Measurements from ENCODE around the gene UBE2R2. TPM values are rescaled to one million over a fixed set of nuclear protein-coding genes. Genes with fewer than 3 reads are reported as not detected.

The UBE2R2 gene
- total RNA-seq, 1 experiment from 2014 or later, result 14.1 TPM

GRCh38 chr9:33884856-33885701 lies 68.1 kb downstream of the UBE2R2 start:
- peak; percentile 46 for DNase-seq (ENCODE audit: low spot score)

GRCh38 chr9:33885948-33886347 lies 69.0 kb downstream of the UBE2R2 start:
- no peak for DNase-seq (ENCODE audit: low spot score)

GRCh38 chr9:33893861-33894260 lies 76.9 kb downstream of the UBE2R2 start:
- no peak for DNase-seq (ENCODE audit: low spot score)

GRCh38 chr9:33894316-33894715 lies 77.4 kb downstream of the UBE2R2 start:
- no peak for DNase-seq (ENCODE audit: low spot score)

- DNase-seq (ENCODE audit: low spot score), result no peak
These were observed 86.3 kb downstream of the UBE2R2 start for GRCh38 chr9:33903157-33903780.

GRCh38 chr9:33905137-33905536 lies 88.2 kb downstream of the UBE2R2 start:
- DNase-seq (ENCODE audit: low spot score), result no peak

- DNase-seq (ENCODE audit: low spot score), result no peak
These were observed 89.8 kb downstream of the UBE2R2 start for GRCh38 chr9:33906769-33907168.

- DNase-seq (ENCODE audit: low spot score), result no peak
These were observed 90.4 kb downstream of the UBE2R2 start for GRCh38 chr9:33907347-33907746.

- no peak for DNase-seq (ENCODE audit: low spot score)
These were observed 91.2 kb downstream of the UBE2R2 start for GRCh38 chr9:33908114-33908513.

- no peak for DNase-seq (ENCODE audit: low spot score)
These were observed 91.8 kb downstream of the UBE2R2 start for GRCh38 chr9:33908749-33909148.

- DNase-seq (ENCODE audit: low spot score), result no peak
These were observed 96.6 kb downstream of the UBE2R2 start for GRCh38 chr9:33913541-33913940.

GRCh38 chr9:33914887-33915628 lies 98.1 kb downstream of the UBE2R2 start:
- DNase-seq (ENCODE audit: low spot score), result no peak

GRCh38 chr9:33917036-33917435 lies 100.1 kb downstream of the UBE2R2 start:
- no peak for DNase-seq (ENCODE audit: low spot score)

GRCh38 chr9:33919276-33919897 lies 102.4 kb downstream of the UBE2R2 start:
- DNase-seq (ENCODE audit: low spot score), result no peak

GRCh38 chr9:33921967-33922895 lies 105.3 kb downstream of the UBE2R2 start:
- DNase-seq (ENCODE audit: low spot score), result peak; percentile 45

- no peak for DNase-seq (ENCODE audit: low spot score)
These were observed 106.1 kb downstream of the UBE2R2 start for GRCh38 chr9:33923079-33923478.

GRCh38 chr9:33923998-33924701 lies 107.2 kb downstream of the UBE2R2 start:
- DNase-seq (ENCODE audit: low spot score), result no peak

GRCh38 chr9:33924978-33925797 lies 108.2 kb downstream of the UBE2R2 start:
- DNase-seq (ENCODE audit: low spot score), result peak; percentile 66

All from HT-29 (cell line).